Ureter (tissue), 1 donor: Measurements from ENCODE around the gene USP24. TPM values are rescaled to one million over a fixed set of nuclear protein-coding genes. Genes with fewer than 3 reads are reported as not detected.
"Not testable (repeated sequence)": the region's sequence is repeated elsewhere in the genome, so short reads cannot be mapped to it uniquely, and the experiment has no call there.

Experiments
- DNase-seq: peaks from one replicate; pipeline ENCODE4 v3.0.0-alpha.2; 2020; ENCODE audit warnings: low spot score
- total RNA-seq: library from RNA; stranded (reverse); gene quantifications from one replicate; pipeline ENCODE4 v1.2.4, GENCODE V29; 2023
- donor health status: DM: yes; HTN: yes; CAD: no.

The USP24 gene
- total RNA-seq, 1 donor from 2014 or later: 58.2 TPM

GRCh38 chr1:55196433-55197035, 18.6 kb downstream of the USP24 start:
- no peak for DNase-seq

- no peak for DNase-seq
Measured at GRCh38 chr1:55195521-55196233, 19.5 kb downstream of the USP24 start.

GRCh38 chr1:55194851-55195250, 20.3 kb downstream of the USP24 start:
- DNase-seq: no peak

GRCh38 chr1:55192093-55192492, 23.1 kb downstream of the USP24 start:
- no peak for DNase-seq

- not testable (repeated sequence) for DNase-seq
Measured at GRCh38 chr1:55191219-55191952, 23.8 kb downstream of the USP24 start.

- DNase-seq: no peak
Measured at GRCh38 chr1:55190109-55190508, 25.1 kb downstream of the USP24 start.

GRCh38 chr1:55188909-55189308, 26.3 kb downstream of the USP24 start:
- no peak for DNase-seq

- DNase-seq: no peak
Measured at GRCh38 chr1:55185832-55186231, 29.3 kb downstream of the USP24 start.

GRCh38 chr1:55184859-55185258, 30.3 kb downstream of the USP24 start:
- no peak for DNase-seq

- DNase-seq: no peak
Measured at GRCh38 chr1:55181666-55182065, 33.5 kb downstream of the USP24 start.

GRCh38 chr1:55180075-55180670, 35.0 kb downstream of the USP24 start:
- no peak for DNase-seq

- DNase-seq: no peak
Measured at GRCh38 chr1:55179177-55179835, 35.9 kb downstream of the USP24 start.

GRCh38 chr1:55172687-55173086, 42.5 kb downstream of the USP24 start:
- no peak for DNase-seq

- DNase-seq: no peak
Measured at GRCh38 chr1:55172272-55172671, 42.9 kb downstream of the USP24 start.

GRCh38 chr1:55171694-55172093, 43.5 kb downstream of the USP24 start:
- DNase-seq: no peak

GRCh38 chr1:55170426-55170825, 44.7 kb downstream of the USP24 start:
- DNase-seq: no peak

GRCh38 chr1:55169126-55169525, 46.0 kb downstream of the USP24 start:
- no peak for DNase-seq

- no peak for DNase-seq
Measured at GRCh38 chr1:55168353-55168752, 46.8 kb downstream of the USP24 start.

- no peak for DNase-seq
Measured at GRCh38 chr1:55167224-55167871, 47.8 kb downstream of the USP24 start.

- DNase-seq: no peak
Measured at GRCh38 chr1:55164906-55165305, 50.3 kb downstream of the USP24 start.

- DNase-seq: no peak
Measured at GRCh38 chr1:55159571-55159970, 55.6 kb downstream of the USP24 start.
